Nephron (organoid): ENCODE measurements around the gene KRT1.

Experiments used
- H3K27ac Mint-ChIP-seq, 3 experiments: 2 replicates each; pipeline ENCODE4 v1.8.0; 2020; ENCODE audit warnings: mixed read lengths in 3 of 3, mild to moderate bottlenecking in 2 of 3, moderate library complexity in 1 of 3
- H3K27me3 Mint-ChIP-seq: 2 replicates; pipeline ENCODE4 v1.8.0; 2021; ENCODE audit warnings: low read depth, mild to moderate bottlenecking, moderate library complexity, mixed read lengths
- H3K36me3 Mint-ChIP-seq: 2 replicates; pipeline ENCODE4 v1.8.0; 2020; ENCODE audit warnings: low read depth, mixed read lengths
- H3K4me1 Mint-ChIP-seq: 2 replicates; pipeline ENCODE4 v1.8.0; 2020; ENCODE audit warnings: mixed read lengths
- H3K4me3 Mint-ChIP-seq, 3 experiments: 2 replicates each; pipeline ENCODE4 v1.8.0; 2020; ENCODE audit warnings: mild to moderate bottlenecking in 3 of 3, mixed read lengths in 3 of 3, moderate library complexity in 2 of 3
- H3K9me3 Mint-ChIP-seq: 2 replicates; pipeline ENCODE4 v1.8.0; 2020; ENCODE audit warnings: mixed read lengths
- TF ChIP-seq, protein P1 (sequence below), 3 experiments: fragments of 200-600 bp; sonication (generic); IDR thresholded peaks; one replicate each; pipeline ENCODE4 v1.5.0; 2021; ENCODE audit warnings: antibody characterized with exemption in 3 of 3; ENCODE audit not compliant: unreplicated experiment in 3 of 3

Gene KRT1

DNA sequence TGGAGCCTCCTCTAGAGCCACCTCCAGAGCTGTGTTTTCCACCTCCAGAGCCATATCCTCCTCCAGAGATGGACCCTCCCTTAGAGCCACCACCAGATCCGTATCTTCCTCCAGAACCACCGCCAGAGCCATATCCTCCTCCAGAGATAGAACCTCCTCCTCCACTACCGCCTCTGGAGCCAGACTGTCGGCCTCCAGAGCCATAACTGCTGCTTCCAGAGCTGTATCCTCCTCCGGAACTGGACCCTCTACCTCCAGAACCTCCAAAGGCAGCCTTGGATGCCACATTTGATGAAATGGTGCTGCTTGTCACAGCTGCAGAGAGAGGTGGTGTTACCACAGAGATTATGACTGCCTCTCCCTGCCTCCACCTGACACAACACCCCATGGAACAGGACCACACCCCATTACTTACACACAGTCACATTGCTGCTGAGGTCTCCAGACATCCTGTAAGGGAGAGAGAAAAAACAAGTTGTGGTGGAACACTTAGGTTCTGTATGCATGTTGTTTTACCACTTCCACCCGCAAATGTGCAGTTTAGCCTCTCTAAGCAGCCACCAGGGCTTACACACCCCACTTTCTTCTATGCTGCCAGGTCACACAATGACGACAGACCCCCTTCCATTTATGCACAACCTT, 35.0 kb downstream of the KRT1 start:
- Mint-ChIP-seq H3K4me1 (peaks cover 6% of the 10 kb centered on the region), H3K27me3 (peaks cover 36% of the 10 kb centered on the region), H3K9me3 (no peaks in the 10 kb centered on the region), H3K36me3 (no peaks in the 10 kb centered on the region), H3K27ac (no peak overlapping the region), H3K4me3 (no peak overlapping the region)
- TF ChIP-seq, protein P1, sequence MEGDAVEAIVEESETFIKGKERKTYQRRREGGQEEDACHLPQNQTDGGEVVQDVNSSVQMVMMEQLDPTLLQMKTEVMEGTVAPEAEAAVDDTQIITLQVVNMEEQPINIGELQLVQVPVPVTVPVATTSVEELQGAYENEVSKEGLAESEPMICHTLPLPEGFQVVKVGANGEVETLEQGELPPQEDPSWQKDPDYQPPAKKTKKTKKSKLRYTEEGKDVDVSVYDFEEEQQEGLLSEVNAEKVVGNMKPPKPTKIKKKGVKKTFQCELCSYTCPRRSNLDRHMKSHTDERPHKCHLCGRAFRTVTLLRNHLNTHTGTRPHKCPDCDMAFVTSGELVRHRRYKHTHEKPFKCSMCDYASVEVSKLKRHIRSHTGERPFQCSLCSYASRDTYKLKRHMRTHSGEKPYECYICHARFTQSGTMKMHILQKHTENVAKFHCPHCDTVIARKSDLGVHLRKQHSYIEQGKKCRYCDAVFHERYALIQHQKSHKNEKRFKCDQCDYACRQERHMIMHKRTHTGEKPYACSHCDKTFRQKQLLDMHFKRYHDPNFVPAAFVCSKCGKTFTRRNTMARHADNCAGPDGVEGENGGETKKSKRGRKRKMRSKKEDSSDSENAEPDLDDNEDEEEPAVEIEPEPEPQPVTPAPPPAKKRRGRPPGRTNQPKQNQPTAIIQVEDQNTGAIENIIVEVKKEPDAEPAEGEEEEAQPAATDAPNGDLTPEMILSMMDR (IDR thresholded peaks at IDR 0.05; ENCODE audit: unreplicated experiment in 3 of 3): no peak

GRCh38 chr12:52644078-52644415, 36.2 kb downstream of the KRT1 start:
- Mint-ChIP-seq H3K4me3 (no peak overlapping the region), H3K4me1 (no peaks in the 10 kb centered on the region), H3K36me3 (no peaks in the 10 kb centered on the region), H3K27me3 (peaks cover 38% of the 10 kb centered on the region), H3K9me3 (no peaks in the 10 kb centered on the region), H3K27ac (no peak overlapping the region)
- TF ChIP-seq, protein P1 (IDR thresholded peaks at IDR 0.05; ENCODE audit: unreplicated experiment in 3 of 3): no peak

- no peaks in the 10 kb centered on the region for H3K36me3 Mint-ChIP-seq
- TF ChIP-seq, protein P1 (IDR thresholded peaks at IDR 0.05; ENCODE audit: unreplicated experiment in 3 of 3): no peak
- peaks cover 38% of the 10 kb centered on the region for H3K27me3 Mint-ChIP-seq
- no peak overlapping the region for H3K27ac Mint-ChIP-seq
- no peaks in the 10 kb centered on the region for H3K4me1 Mint-ChIP-seq
- H3K4me3 Mint-ChIP-seq: no peak overlapping the region
- H3K9me3 Mint-ChIP-seq: no peaks in the 10 kb centered on the region
Measured at GRCh38 chr12:52643233-52644077, 36.8 kb downstream of the KRT1 start.

GRCh38 chr12:52641468-52641867, 38.7 kb downstream of the KRT1 start:
- Mint-ChIP-seq H3K4me1 (no peaks in the 10 kb centered on the region), H3K4me3 (no peak overlapping the region), H3K36me3 (no peaks in the 10 kb centered on the region), H3K27ac (no peak overlapping the region), H3K27me3 (peaks cover 38% of the 10 kb centered on the region), H3K9me3 (no peaks in the 10 kb centered on the region)
- TF ChIP-seq, protein P1 (IDR thresholded peaks at IDR 0.05; ENCODE audit: unreplicated experiment in 3 of 3): no peak

GRCh38 chr12:52637299-52637698, 42.9 kb downstream of the KRT1 start:
- H3K27ac Mint-ChIP-seq: no peak overlapping the region
- no peaks in the 10 kb centered on the region for H3K4me1 Mint-ChIP-seq
- no peak overlapping the region for H3K4me3 Mint-ChIP-seq
- TF ChIP-seq, protein P1 (IDR thresholded peaks at IDR 0.05; ENCODE audit: unreplicated experiment in 3 of 3): no peak
- peaks cover 19% of the 10 kb centered on the region for H3K27me3 Mint-ChIP-seq
- no peaks in the 10 kb centered on the region for H3K9me3 Mint-ChIP-seq
- no peaks in the 10 kb centered on the region for H3K36me3 Mint-ChIP-seq
